Fibroblast of skin of left quadriceps (primary cell): ENCODE data around the gene TIGD1.

Experiments
- DNase-seq, 2 experiments: peaks; one replicate each; pipeline ENCODE4 v3.0.0-alpha.2; 2013; ENCODE audit warnings: low read depth in 2 of 2

TIGD1 gene

DNA sequence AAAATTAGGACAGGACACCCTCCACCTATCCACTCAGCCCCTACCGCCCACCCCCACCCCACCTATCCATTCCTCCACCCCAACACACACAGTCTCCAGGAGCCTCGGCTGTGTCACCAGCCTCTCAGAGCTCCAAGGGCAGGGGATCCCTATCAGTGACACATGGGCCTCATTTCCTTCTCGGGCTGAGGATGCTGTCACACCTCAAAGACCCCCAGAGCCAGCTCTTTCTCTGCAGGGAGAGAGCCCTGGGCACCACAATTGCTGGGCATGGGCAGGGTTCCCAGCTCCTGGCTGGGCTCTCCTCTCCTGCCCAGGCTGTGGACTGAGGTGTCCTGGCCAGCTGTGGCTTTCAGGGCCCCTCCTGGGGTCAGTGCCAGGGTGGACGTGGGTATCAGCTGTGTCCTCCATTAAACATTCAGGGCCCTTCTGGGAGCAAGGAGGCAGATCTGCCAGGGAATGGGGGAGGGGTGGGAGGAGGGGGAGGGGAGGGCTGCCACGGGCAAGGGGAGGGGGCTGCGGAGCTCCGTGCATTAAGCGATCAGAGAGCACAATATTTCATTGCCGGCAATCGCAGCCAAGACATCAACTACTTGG, 48.5 kb downstream of the TIGD1 start:
- DNase-seq: no peak

DNA sequence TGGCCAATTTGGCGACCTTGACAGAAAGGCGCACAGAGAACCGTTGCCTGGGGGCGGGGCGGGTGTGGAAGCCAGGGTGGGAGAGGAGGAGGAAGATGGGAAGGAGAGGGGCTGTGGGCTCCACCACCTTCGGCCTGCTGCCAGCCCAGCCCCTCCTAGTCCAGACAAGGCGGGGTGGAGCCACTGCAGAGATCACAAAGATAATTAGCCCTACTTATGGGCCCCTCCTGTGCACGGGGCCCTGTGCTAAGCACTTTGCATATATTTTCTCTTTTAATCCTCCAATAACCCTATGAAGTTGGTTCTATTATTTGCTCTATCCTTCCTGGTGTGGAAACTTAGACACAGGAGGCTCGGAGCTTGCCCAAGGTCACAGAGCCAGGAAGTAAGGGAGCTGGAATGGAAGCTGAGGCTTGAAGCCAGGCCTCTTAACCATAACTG, 49.0 kb downstream of the TIGD1 start:
- no peak for DNase-seq

DNA sequence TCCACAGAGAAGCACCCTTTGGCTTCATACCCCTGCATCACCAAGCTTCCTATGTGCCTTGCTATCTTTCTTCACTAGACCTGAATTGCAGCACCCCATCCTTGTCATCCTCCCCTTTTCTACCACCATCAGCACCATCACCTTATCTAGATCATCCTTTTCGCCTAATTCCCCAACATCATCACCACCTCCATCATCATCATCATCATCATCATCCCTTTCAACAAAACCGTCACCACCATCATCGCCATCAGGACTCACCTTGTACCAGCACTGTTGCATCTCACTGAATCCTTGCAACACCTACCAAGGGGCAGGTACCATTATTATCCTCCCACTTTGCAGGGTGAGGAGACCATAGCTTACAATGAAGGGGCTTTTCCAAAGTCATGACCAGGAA, 51.9 kb downstream of the TIGD1 start:
- DNase-seq: no peak
